NCI-H510A treated with DMSO at 0.1 percent for 48 hours (cell line): ENCODE results near the gene RNF213.

Experiments
- DNase-seq: peaks from one replicate; lab custom pipeline; 2025; lab: John Stamatoyannopoulos, UW

RNF213 gene

DNA sequence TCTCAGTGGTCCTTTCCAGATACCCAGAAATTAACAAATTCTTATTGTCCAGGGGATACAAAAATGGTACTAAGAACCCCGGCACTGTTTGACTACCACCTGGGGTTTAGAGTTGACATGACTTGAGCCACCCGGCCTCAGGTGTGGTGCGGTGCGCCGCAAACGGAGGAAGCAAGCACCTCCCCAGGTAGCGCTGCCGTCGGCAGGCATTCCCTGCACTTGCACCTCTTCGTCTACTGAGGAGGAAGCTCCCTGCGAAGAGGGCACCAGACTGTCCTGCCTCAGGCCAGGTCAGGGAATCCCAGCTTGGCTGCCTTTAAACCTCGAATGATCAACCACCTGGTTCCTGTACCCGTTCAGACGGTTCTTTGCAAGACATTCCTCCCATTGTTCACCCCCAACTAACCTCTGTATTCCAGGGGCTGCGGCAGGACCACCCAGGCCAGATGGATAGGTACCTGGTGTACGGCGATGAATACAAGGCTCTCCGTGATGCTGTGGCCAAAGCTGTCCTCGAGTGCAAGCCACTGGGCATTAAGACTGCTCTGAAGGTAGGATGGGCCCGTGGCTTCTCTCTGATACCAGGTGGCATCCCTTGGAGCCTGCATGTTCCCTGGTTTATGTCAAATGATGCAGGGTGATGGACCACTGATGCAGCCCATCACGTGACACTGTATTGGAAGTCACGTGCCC, 113.5 kb downstream of the RNF213 start:
- no peak for DNase-seq

GRCh38 chr17:80374732-80375585, 114.3 kb downstream of the RNF213 start:
- no peak for DNase-seq

- DNase-seq = no peak
Measured at GRCh38 chr17:80376531-80376930, 115.9 kb downstream of the RNF213 start.

- DNase-seq = no peak
Measured at GRCh38 chr17:80377798-80378197, 117.1 kb downstream of the RNF213 start.

DNA sequence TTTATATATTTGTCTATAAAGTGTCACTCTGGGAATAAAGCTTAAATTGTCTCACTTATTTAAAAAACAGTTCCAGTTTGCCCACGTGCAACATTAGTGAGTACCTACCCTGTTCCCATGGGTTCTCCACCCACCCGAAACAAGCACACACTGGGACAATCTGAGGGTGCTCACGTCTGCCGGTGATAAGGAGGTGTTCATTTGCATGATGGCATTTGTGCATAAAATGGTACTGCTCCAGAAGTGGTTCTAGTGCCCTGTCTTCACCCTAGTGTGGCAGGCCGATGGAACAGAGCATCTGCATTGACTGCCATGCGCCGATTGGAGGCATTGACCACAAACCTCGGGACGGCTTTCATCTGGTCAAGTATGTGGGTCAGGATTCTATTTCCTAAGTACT, 118.7 kb downstream of the RNF213 start:
- no peak for DNase-seq

- no peak for DNase-seq
Measured at GRCh38 chr17:80380068-80380467, 119.4 kb downstream of the RNF213 start.

GRCh38 chr17:80380555-80381002, 119.9 kb downstream of the RNF213 start:
- no peak for DNase-seq

DNA sequence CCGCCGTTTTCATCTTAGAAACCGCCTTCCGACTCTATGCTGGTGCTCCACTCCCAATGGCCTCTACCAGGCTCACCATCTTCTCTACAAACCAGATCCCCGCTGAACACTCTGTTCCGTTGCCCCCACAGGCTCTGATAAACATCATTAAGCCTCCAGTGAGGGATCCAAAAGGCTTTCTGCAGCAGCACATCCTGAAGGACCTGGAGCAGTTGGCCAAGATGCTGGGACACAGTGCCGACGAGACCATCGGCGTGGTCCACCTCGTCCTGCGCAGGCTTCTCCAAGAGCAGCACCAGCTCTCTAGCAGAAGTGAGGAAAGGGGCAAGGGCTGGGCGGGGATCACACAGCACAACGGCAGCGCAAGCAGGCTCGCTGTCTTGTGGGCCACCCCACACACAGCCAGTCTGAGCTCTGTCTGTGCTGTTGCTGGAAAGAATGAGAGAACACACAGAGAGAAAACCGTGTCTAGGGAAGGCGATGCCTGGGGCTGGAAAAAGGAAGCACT, 120.8 kb downstream of the RNF213 start:
- no peak for DNase-seq

GRCh38 chr17:80382446-80382845, 121.8 kb downstream of the RNF213 start:
- DNase-seq = no peak

- no peak for DNase-seq
Measured at GRCh38 chr17:80382956-80383355, 122.3 kb downstream of the RNF213 start.

DNA sequence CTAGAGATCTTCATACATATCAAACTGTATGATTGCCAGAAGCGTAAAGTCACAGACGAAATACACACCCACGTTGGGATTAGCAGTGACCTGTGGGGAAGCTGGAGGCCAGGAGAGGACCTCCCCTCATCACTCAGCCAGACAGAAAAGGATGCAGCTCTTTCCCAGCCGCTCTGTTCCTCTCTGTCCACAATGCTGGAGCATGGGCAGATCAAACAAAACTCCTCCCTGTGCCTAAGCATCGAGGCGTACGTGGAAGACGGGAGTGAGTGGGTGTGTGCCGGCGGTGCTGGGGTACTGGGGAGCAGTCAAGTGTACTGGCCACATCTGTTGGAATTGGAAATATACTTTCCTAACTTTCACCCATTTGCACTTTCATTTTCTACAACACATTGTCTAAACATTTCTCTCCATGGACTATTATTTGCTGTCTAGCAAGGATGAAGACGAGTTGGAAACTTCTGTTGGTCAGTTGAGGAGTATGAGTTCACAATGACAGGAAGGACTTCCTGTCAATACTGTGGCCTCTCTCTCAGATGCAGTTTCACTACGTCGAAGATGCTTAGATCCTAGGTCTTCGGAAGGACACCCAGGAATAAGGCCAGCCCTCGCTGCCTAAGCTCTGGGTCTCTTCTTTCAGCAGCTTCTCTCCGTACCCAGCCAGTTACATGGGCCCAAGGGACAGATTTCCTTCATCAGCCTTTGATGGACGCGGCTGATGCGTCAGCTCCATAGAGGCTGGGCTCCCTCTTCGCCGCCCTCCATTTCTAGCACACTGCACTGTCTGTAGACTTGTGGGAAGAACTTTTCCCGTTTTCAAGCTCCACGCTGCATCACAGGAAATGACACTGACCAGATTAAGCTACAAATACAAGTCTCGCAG, 123.7 kb downstream of the RNF213 start:
- no peak for DNase-seq

GRCh38 chr17:80385046-80385445, 124.4 kb downstream of the RNF213 start:
- no peak for DNase-seq

DNA sequence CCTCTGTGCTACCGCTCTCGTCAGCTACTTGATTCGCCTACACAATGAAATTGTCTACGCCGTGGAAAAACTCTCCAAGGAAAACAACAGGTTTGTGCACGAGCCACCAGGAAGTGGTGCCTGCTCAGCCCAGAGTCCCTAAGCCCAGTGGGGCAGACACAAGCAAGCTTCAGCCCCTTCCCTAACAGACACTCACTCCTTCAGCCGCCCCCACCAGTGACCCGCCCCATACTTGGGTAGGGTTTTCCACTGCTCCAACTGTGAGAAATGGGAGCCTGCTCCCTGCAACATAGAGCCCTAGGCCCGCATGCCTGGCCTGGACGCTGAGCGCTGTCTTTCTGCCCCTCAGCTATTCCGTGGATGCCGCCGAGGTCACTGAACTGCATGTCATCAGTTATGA, 125.7 kb downstream of the RNF213 start:
- DNase-seq = no peak

DNA sequence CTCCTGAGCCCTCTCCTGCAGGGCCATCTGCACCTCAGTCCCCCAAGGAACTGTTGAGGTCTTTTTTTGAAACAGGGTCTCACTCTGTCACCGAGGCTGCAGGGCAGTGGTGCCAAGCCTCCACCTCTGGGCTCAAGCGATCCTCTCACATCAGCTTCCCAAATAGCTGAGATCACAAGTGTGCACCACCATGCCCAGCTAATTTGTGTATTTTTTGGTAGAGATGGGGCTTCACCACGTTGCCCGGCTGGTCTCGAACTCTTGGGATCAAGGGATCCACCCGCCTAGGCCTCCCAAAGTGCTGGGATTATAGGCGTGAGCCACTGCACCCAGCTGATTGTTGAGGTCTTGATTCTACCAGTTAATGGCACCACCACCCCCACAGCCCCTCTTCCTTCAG, 126.4 kb downstream of the RNF213 start:
- DNase-seq = no peak

- no peak for DNase-seq
Measured at GRCh38 chr17:80388175-80388574, 127.5 kb downstream of the RNF213 start.

- DNase-seq = no peak
Measured at GRCh38 chr17:80388601-80389000, 127.9 kb downstream of the RNF213 start.

GRCh38 chr17:80389011-80389995, 128.7 kb downstream of the RNF213 start:
- DNase-seq = no peak

GRCh38 chr17:80393241-80393890, 132.7 kb downstream of the RNF213 start:
- DNase-seq = no peak

DNA sequence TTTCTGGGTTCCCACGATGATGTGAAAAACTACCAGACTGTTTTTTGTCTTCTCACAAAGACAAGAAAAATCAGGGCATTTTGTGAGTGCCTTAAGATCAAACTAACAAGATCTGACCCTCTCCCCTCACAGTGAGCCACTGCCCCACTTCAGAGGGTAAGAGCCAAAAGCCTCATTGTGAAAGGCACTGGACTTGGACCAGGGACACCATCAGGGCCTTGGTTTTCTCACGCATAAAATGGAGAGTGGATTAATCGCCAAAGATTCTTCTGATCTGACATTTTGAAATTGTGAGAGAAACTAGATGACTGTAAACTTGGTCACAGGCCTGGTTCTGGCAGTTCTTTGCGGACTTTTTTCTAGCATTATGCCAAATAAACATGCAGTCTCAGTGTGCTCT, 133.3 kb downstream of the RNF213 start:
- DNase-seq = no peak

- DNase-seq = no peak
Measured at GRCh38 chr17:80394629-80395216, 134.1 kb downstream of the RNF213 start.
